Activated T-cell treated with anti-CD3 and anti-CD28 coated beads for 24 hours (primary cell): ENCODE results near the gene SLC25A33.
"Not testable (repeated sequence)": the region's sequence is repeated elsewhere in the genome, so short reads cannot be mapped to it uniquely, and the experiment has no call there.

Experiments used
- DNase-seq: peaks from one replicate; pipeline ENCODE4 v3.0.0-alpha.2; 2020; ENCODE audit warnings: low read depth

SLC25A33 gene, protein sequence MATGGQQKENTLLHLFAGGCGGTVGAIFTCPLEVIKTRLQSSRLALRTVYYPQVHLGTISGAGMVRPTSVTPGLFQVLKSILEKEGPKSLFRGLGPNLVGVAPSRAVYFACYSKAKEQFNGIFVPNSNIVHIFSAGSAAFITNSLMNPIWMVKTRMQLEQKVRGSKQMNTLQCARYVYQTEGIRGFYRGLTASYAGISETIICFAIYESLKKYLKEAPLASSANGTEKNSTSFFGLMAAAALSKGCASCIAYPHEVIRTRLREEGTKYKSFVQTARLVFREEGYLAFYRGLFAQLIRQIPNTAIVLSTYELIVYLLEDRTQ

GRCh38 chr1:9539165-9539828 lies at the start of gene SLC25A33:
SLC25A33 (plus strand) TSS chr1:9539465; CDS start chr1:9539692, 227 bp downstream.
- DNase-seq = peak; percentile 96

DNA sequence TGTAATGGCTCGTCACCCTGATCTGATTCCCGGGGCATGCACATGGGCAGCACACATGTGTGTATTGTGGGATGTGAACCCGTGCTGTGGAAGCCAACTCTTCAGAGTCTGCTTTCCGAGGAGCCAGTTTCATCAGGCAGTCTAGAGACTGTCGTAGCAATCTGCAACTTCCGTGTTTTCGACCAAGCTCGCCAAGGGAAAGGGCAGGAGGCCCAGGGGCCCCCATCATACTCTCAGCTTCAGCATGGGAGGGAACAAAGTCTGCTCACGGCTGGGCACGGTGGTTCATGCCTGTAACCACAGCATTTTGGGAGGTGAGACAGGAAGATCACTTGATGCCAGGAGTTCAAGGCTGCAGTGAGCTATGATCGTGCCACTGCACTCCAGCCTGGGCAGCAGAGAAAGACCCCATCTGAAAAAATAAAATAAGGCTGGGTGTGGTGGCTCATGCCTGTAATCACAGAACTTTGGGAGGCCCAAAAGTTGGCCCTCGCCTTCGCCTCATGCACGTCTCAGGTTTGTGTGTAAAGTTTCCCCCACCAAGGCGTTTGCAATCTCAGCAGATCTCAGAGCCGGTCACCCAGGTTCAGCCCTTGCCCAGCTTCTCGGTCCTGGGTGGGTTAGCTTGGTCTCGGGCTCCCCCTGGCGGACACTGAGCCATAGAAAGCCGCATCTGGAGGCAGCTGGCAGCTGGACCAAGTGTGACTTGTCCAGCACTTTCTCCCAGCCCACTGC lies 48.5 kb upstream of the SLC25A33 start:
- peak; percentile 73 for DNase-seq

DNA sequence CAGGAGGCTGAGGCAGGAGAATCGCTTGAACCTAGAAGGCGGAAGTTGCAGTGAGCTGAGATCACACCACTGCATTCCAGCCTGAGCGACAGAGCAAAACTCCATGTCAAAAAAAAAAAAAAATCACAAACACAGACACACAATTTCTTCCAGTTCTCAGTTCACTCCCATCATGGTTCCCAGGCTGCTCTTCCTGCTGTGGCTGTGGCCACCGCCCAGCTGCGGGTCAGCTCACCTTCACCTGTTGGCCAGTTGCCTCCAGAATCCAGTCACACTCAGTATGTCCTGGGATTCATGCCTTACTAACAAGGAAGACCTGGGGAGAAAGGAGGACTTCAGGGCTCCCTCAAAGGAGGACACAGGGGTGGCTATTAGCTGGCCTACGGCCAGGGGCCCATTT lies 45.9 kb upstream of the SLC25A33 start:
- no peak for DNase-seq

DNA sequence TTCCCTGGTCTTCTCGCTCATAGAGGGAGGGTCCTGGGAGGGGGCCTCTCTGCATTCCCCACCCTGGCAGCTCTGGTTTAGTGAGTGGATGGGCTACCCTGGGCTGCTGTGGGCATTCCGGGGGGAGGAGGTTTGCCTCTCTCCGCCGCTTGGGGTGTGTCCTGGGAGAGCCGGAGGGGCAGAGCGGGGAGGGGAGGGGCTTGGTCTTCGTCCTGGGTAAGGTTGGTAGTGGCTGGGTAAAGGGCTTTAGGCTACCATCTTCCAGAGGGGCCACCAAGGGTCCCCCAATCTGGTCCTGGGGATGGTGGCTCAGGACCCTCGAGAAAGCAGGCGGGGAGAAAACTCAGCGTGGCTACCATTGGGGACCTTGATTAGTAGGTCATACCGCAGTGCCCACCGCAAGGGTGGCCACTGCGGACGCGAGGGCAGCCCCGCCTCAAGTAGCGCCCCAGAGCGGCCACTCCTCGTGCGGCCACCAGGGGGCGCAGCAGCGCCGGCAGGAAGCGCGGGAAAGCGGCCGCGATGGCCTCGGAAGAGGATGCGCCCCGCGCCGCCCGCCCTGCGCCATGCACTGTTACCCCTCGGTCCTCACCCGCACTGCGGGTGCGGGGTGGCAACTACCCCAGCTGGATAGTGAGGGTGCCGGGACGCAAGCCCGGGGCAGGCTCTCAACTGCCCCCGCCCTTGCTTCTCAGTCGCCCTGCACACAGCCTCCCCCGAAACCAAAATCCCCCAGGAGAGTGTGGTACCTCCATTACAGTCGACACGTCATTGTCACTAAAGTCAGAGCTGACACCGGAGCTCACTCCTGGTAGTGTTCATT lies 44.1 kb upstream of the SLC25A33 start:
- peak; percentile 62 for DNase-seq

DNA sequence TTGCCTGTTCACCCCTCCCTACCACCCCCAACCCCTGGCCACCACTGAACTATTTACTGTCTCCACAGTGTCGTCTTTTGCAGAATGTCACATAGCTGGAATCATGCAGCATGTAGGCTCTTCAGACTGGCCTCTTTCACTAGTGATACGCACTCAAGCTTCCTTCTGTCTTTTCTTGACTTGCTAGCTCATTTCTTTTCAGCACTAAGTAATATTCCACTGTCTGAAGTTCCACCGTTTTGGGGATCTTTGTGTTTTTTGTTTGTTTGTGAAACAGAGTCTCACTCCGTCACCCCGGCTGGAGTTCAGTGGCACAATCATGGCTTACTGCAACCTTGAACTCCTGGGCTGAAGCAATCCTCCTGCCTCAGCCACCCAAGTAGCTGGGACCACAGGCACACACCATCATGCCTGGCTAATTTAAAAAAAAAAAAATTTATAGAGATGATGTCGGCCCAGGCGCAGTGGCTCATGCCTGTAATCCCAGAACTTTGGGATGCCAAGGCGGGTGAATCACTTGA lies 43.4 kb upstream of the SLC25A33 start:
- no peak for DNase-seq

- DNase-seq = no peak
Measured at GRCh38 chr1:9500756-9501754, 38.2 kb upstream of the SLC25A33 start.

DNA sequence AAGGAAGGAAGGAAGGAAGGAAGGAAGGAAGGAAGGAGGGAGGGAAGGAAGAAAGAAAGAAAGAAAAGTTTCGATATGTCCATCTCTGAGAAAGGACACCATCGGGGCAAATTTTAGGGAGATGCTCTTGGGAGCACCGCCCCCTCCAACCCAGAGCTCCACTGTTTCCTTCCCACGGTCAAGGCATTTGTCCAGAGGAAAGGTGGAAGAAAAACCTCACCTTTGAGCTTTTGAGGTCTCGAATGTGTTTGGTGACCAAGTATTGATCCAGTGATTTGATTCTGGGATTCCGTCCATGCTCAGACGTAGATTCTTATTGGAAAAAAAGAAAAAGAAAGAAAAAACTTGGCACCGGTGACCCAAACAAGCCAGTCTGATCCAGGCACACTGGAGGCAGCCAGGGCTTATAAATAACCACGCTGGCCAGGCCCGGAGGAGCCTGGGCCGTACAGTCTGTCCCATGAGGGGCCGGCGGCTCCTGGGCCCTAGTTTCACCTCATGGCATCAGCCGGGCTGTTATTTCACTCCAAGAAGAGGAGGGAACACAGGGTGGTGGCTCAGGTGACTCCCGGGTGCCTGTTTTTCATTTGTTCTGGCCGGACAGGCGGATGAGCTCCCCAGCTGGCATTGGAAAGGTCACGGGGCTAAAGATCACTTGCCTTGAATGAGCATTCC lies 36.1 kb upstream of the SLC25A33 start:
- no peak for DNase-seq

DNA sequence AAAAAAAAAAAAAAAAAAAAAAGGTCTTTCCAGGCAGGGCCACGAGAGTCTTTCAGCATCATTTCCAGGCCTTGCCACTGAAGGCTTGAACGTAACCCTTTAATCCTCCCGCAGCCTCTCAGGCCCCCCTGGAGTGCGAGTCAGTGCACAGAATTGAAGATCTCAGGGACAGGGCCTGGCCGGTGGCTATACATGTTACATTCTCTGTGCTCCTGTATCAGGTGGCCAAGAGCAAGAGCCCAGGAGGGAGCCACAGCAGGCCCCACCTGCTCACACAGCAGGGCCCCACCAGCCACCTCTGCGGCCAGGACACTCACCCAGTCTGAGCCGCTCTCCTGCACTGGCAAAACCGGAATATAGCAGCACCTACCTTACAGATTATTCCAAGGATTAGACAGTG lies 34.1 kb upstream of the SLC25A33 start:
- DNase-seq = no peak

GRCh38 chr1:9506901-9507300 lies 32.4 kb upstream of the SLC25A33 start:
- no peak for DNase-seq

DNA sequence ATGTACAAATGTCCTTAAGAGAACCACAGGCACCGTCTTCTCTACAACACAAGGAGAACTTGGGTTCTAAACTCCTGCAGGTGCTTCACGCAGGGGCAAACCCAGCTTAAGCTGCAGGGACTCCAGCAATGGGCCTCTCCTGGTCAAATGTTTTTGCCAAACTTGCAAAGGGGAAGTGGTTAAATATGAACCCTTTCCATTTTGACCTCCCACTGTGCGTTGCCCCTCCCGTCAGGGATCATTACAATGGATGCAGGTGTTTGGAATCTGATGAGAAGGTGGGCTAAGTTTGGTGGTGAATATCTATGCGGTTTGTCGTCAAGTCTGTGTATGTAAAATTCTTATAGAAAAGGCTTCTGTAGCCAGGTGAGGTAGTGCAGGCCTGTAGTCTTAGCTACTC lies 29.1 kb upstream of the SLC25A33 start:
- no peak for DNase-seq

GRCh38 chr1:9515550-9515949 lies 23.7 kb upstream of the SLC25A33 start:
- not testable (repeated sequence) for DNase-seq

DNA sequence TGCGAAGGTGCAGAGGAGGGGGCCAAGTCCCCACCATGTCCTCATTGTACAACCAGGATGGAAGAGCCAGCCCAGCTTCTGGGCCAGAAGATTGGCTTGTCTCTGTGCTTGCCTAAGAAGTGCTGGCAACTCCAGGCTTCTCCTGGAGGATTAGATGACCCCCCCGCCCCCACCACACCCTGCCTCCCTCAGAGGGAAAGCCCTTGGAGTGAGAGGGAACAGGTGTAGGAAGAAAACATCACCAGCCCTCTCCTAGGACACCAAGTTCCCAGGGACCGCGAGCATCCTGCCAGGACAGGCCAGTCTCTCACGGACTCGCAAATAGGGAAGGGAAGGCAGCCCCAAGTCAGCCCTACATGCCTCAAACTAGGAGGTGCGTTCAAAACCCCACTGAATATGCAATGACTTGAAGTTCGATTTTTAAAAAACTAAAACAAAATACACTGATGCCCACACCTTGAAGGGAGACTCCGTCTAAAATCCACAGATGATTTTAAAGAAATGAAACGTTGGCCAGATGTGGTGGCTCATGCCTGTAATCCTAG lies 20.7 kb upstream of the SLC25A33 start:
- no peak for DNase-seq

DNA sequence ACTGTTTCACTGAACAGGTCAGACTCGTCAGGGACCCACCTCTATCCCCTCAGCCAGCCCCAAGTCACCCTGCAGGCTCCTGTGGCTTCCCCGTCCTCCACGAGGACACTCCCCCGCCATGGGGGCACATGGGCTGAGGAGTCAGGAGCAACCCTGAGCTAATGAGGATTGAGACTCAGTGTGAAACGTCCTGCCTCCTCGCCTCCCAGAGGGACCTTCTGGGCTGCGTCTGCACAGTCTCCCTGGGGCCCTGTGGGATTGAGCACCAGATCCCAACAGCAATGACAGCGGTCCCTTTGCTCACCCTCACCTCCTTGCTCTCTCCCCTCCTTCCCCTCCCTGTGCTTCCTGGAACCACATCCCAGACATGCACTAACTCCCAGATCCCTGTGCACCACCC lies 18.9 kb upstream of the SLC25A33 start:
- DNase-seq = no peak

- DNase-seq = no peak
Measured at GRCh38 chr1:9529190-9529589, 10.1 kb upstream of the SLC25A33 start.

- DNase-seq = no peak
Measured at GRCh38 chr1:9530320-9530719, 8.9 kb upstream of the SLC25A33 start.

- no peak for DNase-seq
Measured at GRCh38 chr1:9534953-9535352, 4.3 kb upstream of the SLC25A33 start.

DNA sequence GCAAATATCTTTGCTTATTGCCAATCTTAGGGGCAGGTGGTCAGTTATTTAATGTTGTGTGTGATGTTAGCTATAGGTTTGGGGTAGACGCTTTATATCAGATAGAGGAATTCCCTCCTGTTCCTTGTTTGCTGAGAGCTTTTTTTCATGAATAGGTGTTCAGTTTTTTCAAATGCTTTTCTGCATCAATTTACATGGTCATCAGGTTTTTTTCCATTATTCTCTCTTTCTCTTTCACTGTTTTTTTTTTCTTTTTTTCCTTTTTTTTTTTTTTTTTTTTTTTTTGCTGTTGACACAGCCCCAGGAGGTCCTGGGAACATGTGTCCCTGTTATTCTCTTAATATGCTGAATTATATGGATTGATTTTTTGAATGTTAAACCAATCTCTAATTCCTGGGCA lies 3.0 kb upstream of the SLC25A33 start:
- DNase-seq = no peak

GRCh38 chr1:9537863-9538668 lies 1.2 kb upstream of the SLC25A33 start:
- DNase-seq = no peak

DNA sequence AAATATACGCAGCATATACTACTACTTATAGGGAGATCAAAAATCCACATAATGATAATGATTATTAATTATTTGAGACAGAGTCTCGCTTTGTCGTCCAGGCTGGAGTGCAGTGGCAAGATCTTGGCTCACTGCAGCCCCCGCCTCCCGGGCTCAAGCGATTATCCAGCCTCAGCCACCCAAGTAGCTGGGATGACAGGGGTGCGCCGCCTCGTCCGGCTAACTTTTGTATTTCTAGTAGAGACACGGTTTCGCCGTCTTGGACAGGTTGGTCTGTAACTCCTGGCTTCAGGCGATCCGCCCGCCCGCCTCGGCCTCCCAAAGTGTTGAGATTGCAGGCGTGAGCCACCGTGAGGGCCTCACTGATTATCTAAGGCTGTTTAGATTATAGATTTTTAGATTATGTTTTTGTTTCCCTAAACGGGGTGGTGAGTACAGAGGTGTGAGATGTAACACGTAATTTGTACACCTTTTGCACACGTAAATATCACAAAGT lies 548 bp upstream of the SLC25A33 start:
- no peak for DNase-seq
